ENCODE results near the gene GSG1L. TPM values are rescaled to one million over a fixed set of nuclear protein-coding genes. Genes with fewer than 3 reads are reported as not detected.

Gene GSG1L
- total and polyA plus RNA-seq, 9 of the 15 experiments (the other 6 are each of a cell fraction or from before 2014, with no cell fraction given), result not detected

- TF ChIP-seq, protein P1, sequence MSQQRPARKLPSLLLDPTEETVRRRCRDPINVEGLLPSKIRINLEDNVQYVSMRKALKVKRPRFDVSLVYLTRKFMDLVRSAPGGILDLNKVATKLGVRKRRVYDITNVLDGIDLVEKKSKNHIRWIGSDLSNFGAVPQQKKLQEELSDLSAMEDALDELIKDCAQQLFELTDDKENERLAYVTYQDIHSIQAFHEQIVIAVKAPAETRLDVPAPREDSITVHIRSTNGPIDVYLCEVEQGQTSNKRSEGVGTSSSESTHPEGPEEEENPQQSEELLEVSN (IDR thresholded peaks at IDR 0.05; ENCODE audit: borderline replicate concordance in 1 of 2, extremely low read depth in 1 of 2, insufficient read depth in 1 of 2, insufficient read length in 1 of 2, low read depth in 1 of 2, low read length in 1 of 2, poor library complexity in 1 of 2, severe bottlenecking in 1 of 2), result peak in 1 of 2 experiments; percentile 48
- TF ChIP-seq RHOXF2B (CRISPR knock-in tag; conservative IDR thresholded peaks at IDR 0.05) (no peak), SMAD3 (CRISPR knock-in tag; conservative IDR thresholded peaks at IDR 0.05) (no peak), DPF2 (IDR thresholded peaks at IDR 0.05) (no peak), RBM22 (IDR thresholded peaks at IDR 0.05; ENCODE audit: low read depth, low read length, poor library complexity, severe bottlenecking) (no peak), RAD51 (IDR thresholded peaks at IDR 0.05; ENCODE audit: borderline replicate concordance, low read depth) (peak; percentile 38; the same call in 1 of the 2 replicates), RBM25 (IDR thresholded peaks at IDR 0.05; ENCODE audit: low read depth, low read length, severe bottlenecking) (peak; percentile 33)
Observed at GRCh38 chr16:28027055-28027454, 36.5 kb downstream of the GSG1L start (continued).

GRCh38 chr16:28025631-28026030, 37.9 kb downstream of the GSG1L start:
- Histone ChIP-seq H3K4me3 (no peak overlapping the region), H3K79me2 (ENCODE audit: control insufficient read depth, insufficient read depth, low read length) (no peaks in the 10 kb centered on the region), H3K9me1 (ENCODE audit: control insufficient read depth, insufficient read depth, low read length) (no peaks in the 10 kb centered on the region), H2AFZ (ENCODE audit: low read depth, low read length) (no peak overlapping the region), H3K9me3 (replicated peaks; ENCODE audit: control insufficient read depth, insufficient read depth, low read depth, low read length) (peaks cover 2% of the 10 kb centered on the region; the same call in 1 of the 2 replicates), H3K4me2 (ENCODE audit: insufficient read depth, low read length) (no peak overlapping the region), H3K36me3 (ENCODE audit: control insufficient read depth, insufficient read depth, low read length) (no peaks in the 10 kb centered on the region), H3K27ac (ENCODE audit: extremely low read depth, low read depth, low read length) (no peak overlapping the region), H3K9ac (ENCODE audit: insufficient read depth in 1 of 2, low read depth in 2 of 2, low read length in 2 of 2) (no peak overlapping the region), H3K4me1 (replicated peaks in 1 of 2; ENCODE audit: control insufficient read depth in 2 of 2, insufficient read depth in 2 of 2, low read length in 2 of 2) (no peaks in the 10 kb centered on the region), H4K20me1 (replicated peaks; ENCODE audit: control insufficient read depth, insufficient read depth, low read length) (no peaks in the 10 kb centered on the region), H3K27me3 (ENCODE audit: control insufficient read depth in 2 of 2, insufficient read depth in 2 of 2, low read length in 2 of 2) (peaks cover 2 to 19% of the 10 kb centered on the region in 2 experiments; a peak in 3 of 5 replicates)
- in situ Hi-C loops (cut with MboI), result no loop called here
- CTCF ChIA-PET (ENCODE audit: low intra/inter-chr PET ratio), result no interaction called here
- no TSS peak for BruUV-seq (replicated peaks)
- DNase-seq (ENCODE audit: extremely low read depth in 1 of 4, low spot score in 3 of 4) (no peak), FAIRE-seq (no peak), ATAC-seq (no peak)
- no peak for TF ChIP-seq CHD4 (IDR thresholded peaks at IDR 0.05; ENCODE audit: insufficient read depth, insufficient replicate concordance, low read depth, low read length, poor library complexity, severe bottlenecking)
- TF ChIP-seq SRSF9 (IDR thresholded peaks at IDR 0.05; ENCODE audit: borderline replicate concordance, low read depth, low read length), result no peak
- TF ChIP-seq ESRRA (IDR thresholded peaks at IDR 0.05; ENCODE audit: borderline replicate concordance, low read depth), result no peak
- TF ChIP-seq HDAC6 (IDR thresholded peaks at IDR 0.05; ENCODE audit: low read depth, low read length), result no peak
- TF ChIP-seq ZNF140 (CRISPR knock-in tag; IDR thresholded peaks at IDR 0.05), result no peak
- no peak for TF ChIP-seq CTCFL (IDR thresholded peaks at IDR 0.05; ENCODE audit: borderline replicate concordance, insufficient read depth, low read depth, low read length, poor library complexity, severe bottlenecking)
- TF ChIP-seq, protein P2, sequence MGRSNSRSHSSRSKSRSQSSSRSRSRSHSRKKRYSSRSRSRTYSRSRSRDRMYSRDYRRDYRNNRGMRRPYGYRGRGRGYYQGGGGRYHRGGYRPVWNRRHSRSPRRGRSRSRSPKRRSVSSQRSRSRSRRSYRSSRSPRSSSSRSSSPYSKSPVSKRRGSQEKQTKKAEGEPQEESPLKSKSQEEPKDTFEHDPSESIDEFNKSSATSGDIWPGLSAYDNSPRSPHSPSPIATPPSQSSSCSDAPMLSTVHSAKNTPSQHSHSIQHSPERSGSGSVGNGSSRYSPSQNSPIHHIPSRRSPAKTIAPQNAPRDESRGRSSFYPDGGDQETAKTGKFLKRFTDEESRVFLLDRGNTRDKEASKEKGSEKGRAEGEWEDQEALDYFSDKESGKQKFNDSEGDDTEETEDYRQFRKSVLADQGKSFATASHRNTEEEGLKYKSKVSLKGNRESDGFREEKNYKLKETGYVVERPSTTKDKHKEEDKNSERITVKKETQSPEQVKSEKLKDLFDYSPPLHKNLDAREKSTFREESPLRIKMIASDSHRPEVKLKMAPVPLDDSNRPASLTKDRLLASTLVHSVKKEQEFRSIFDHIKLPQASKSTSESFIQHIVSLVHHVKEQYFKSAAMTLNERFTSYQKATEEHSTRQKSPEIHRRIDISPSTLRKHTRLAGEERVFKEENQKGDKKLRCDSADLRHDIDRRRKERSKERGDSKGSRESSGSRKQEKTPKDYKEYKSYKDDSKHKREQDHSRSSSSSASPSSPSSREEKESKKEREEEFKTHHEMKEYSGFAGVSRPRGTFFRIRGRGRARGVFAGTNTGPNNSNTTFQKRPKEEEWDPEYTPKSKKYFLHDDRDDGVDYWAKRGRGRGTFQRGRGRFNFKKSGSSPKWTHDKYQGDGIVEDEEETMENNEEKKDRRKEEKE (IDR thresholded peaks at IDR 0.05; ENCODE audit: borderline replicate concordance in 1 of 2, control insufficient read depth in 1 of 2, low read depth in 2 of 2, low read length in 1 of 2), result no peak
- TF ChIP-seq ZNF24 (IDR thresholded peaks at IDR 0.05), result no peak
- intact Hi-C loops (cut with micrococcal nuclease), result no loop called here
- POLR2A ChIA-PET, result no interaction called here
- WGBS (ENCODE audit: insufficient coverage, low coverage, missing lambda C conversion rate), result 0% methylated on average over 4 of the region's 4 CpGs

All from K562 (cell line).